GM12878 (cell line): ENCODE results near the gene CD69.

Experiments
- CTCF ChIP-seq, 3 experiments: IDR thresholded peaks in 2 of 3; conservative IDR thresholded peaks in 1 of 3; 2 replicates each; pipeline ENCODE4 v1.5.1; 2011; ENCODE audit warnings: low read depth in 3 of 3, low read length in 3 of 3, mild to moderate bottlenecking in 3 of 3, control low read depth in 2 of 3, moderate library complexity in 2 of 3, inconsistent platforms in 1 of 3, mixed read lengths in 1 of 3; ENCODE audit not compliant: control insufficient read depth in 2 of 3, insufficient read depth in 1 of 3; ENCODE audit errors: extremely low read depth in 1 of 3
- EZH2 ChIP-seq: IDR thresholded peaks from 2 replicates; pipeline ENCODE4 v1.6.1; 2012; ENCODE audit warnings: low read depth, mild to moderate bottlenecking, control low read depth, inconsistent platforms, low read length, borderline replicate concordance; ENCODE audit not compliant: control insufficient read depth
- FOXM1 ChIP-seq: IDR thresholded peaks from 2 replicates; pipeline ENCODE4 v1.6.1; 2012; ENCODE audit warnings: low read depth, mild to moderate bottlenecking, inconsistent platforms, low read length, moderate library complexity
- HDAC2 ChIP-seq: fragments of 200-600 bp; sonication (generic); IDR thresholded peaks from 2 replicates; pipeline ENCODE4 v1.6.1; 2017
- POLR2A ChIP-seq: IDR thresholded peaks from 2 replicates; pipeline ENCODE4 v1.6.1; 2011; ENCODE audit warnings: low read depth, mild to moderate bottlenecking, low read length
- SIN3A ChIP-seq: IDR thresholded peaks from 2 replicates; pipeline ENCODE4 v1.6.1; 2012; ENCODE audit warnings: low read depth, low read length, improper control_type of control experiment
- ZNF217 ChIP-seq: fragments of 450-650 bp; IDR thresholded peaks from 2 replicates; pipeline ENCODE4 v1.6.1; 2017; ENCODE audit warnings: antibody characterized with exemption, mild to moderate bottlenecking

GRCh38 chr12:9719790-9720189 lies 40.9 kb downstream of the CD69 start:
- TF ChIP-seq FOXM1, result no peak
- TF ChIP-seq EZH2, result no peak
- no peak for TF ChIP-seq CTCF (IDR thresholded peaks at IDR 0.05 in 2 of 3, conservative IDR thresholded peaks at IDR 0.05 in 1 of 3; ENCODE audit: control insufficient read depth in 2 of 3, extremely low read depth in 1 of 3, insufficient read depth in 1 of 3, low read depth in 3 of 3, low read length in 3 of 3)
- peak; percentile 64; the same call in 1 of the 2 replicates for TF ChIP-seq POLR2A
- no peak for TF ChIP-seq ZNF217
- no peak for TF ChIP-seq SIN3A
- no peak for TF ChIP-seq HDAC2
